ENCODE results near the gene TPBGL.

The TPBGL gene

DNA sequence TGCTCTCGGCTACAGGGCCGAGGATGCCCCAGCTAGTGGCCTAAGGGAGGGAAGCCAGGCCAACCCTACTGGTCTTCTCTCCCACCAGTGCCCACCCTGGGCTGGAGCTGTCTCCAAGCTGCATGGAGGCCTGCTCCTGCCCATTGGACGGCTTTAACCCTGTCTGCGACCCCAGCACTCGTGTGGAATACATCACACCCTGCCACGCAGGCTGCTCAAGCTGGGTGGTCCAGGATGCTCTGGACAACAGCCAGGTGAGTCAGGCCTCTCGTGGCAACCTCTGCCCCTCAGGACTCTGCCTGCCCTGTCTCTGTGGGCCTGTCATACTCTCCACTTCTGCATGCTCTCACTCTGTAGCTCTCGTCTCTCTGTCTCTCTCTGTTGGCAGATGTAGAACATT is 44.1 kb upstream of the TPBGL start:
- no peak for TF ChIP-seq FOXM1 (IDR thresholded peaks at IDR 0.05; ENCODE audit: borderline replicate concordance)
- no peak for TF ChIP-seq FOXK2 (IDR thresholded peaks at IDR 0.05)
- CTCF ChIA-PET, result interaction anchor here (0.9 to 4.5 kb wide), 5 partner anchors 9 to 56 kb away, joined by 4 to 24 read pairs (median 4); no protein-coding TSS in a partner anchor
- POLR2A ChIA-PET, result no interaction called here
- no peak for DNase-seq (ENCODE audit: extremely low spot score)

DNA sequence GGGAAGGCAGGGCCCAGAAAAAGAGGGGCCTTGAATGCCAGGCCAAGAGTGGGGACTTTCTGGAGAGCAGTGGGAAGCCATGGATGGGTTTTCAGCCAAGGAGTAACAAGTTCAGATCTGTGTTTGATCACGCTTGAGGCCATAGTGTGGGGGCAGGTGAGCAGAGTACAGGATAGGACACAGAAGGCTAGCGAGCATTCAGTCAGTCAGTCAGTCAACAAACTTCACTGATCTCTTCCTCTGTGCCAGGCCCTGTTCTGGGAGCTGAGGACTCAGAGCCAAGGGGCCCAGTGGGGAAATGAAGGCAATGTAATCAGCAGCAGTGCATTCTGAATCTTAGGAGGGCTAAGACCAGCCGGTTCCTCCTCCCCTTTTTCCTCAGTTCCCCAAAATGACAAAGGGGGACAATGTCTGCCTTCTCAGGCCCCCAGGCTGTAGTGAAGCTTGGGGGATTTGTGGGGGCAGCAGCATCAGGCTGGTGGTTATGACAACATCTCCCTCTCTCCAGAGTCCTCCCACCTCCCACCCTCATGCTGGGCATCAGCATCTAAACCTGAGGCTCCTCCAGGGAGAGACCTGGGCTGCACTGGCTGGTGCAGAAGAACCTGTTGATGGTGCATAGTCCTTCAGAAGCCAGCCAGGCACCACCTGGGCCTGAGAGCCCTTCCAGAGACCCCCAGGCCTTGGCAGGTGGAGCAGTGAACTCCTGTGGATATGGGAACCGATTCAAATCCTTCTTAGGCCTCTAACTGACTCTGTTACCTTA is 42.9 kb upstream of the TPBGL start:
- ChIA-PET POLR2A (no interaction called here), CTCF (no interaction called here)
- no peak for TF ChIP-seq CTBP1 (IDR thresholded peaks at IDR 0.05; ENCODE audit: borderline replicate concordance)
- TF ChIP-seq SUZ12 (IDR thresholded peaks at IDR 0.05), result no peak
- no peak for TF ChIP-seq SP1 (IDR thresholded peaks at IDR 0.05)
- TF ChIP-seq HDGF (IDR thresholded peaks at IDR 0.05; ENCODE audit: borderline replicate concordance), result no peak
- TF ChIP-seq ARNT (IDR thresholded peaks at IDR 0.05), result no peak
- TF ChIP-seq BHLHE40 (IDR thresholded peaks at IDR 0.05; ENCODE audit: borderline replicate concordance), result no peak
- TF ChIP-seq ELF4 (IDR thresholded peaks at IDR 0.05), result no peak
- TF ChIP-seq FOXA1 (IDR thresholded peaks at IDR 0.05), result no peak
- TF ChIP-seq NFRKB (IDR thresholded peaks at IDR 0.05), result no peak
- no peak for TF ChIP-seq LEF1 (IDR thresholded peaks at IDR 0.05; ENCODE audit: borderline replicate concordance)
- no peak for DNase-seq (ENCODE audit: extremely low spot score)

DNA sequence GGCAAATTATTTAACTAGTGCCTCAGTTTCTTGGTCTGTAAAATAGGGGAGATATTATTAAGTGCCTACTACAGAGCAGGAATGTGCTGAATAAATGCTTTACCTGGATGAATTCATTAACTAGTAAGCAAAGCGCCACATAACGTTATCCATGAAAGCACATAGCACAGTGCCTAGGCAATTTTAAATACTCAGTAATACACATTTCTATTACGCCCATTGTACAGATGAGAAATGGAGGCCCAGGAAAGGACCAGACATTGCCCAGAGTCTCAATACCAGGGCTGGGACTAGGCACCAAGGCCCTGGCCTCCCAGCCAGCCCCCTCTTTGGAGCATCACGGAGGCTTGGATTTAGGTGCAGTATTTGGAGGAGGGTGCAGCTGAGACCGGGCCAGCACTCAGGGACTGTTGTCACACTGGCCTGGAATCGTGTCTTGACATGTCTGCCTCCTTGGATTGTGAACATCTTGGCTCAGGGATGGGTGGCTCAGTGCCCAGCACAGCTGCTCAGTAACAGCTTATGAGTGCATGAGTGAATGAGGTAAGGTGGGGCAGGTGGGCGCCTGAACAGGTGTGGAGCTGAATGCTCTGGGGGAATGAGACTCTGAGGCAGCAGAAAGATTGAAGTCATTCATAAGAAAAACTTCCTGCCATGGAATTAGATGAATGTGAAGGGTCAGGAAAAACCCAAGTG is 42.1 kb upstream of the TPBGL start:
- no peak for DNase-seq (ENCODE audit: extremely low spot score)
- TF ChIP-seq ARNT (IDR thresholded peaks at IDR 0.05) (no peak), L3MBTL2 (conservative IDR thresholded peaks at IDR 0.05) (no peak), TARDBP (IDR thresholded peaks at IDR 0.05) (no peak), SP1 (IDR thresholded peaks at IDR 0.05) (no peak), HDGF (IDR thresholded peaks at IDR 0.05; ENCODE audit: borderline replicate concordance) (no peak), ELF4 (IDR thresholded peaks at IDR 0.05) (no peak), LEF1 (IDR thresholded peaks at IDR 0.05; ENCODE audit: borderline replicate concordance) (no peak), FOXA1 (IDR thresholded peaks at IDR 0.05) (no peak), ZNF384 (IDR thresholded peaks at IDR 0.05) (no peak), SUZ12 (IDR thresholded peaks at IDR 0.05) (no peak), NFRKB (IDR thresholded peaks at IDR 0.05) (no peak), FOXM1 (IDR thresholded peaks at IDR 0.05; ENCODE audit: borderline replicate concordance) (no peak), FOXK2 (IDR thresholded peaks at IDR 0.05) (no peak), CTBP1 (IDR thresholded peaks at IDR 0.05; ENCODE audit: borderline replicate concordance) (no peak), BHLHE40 (IDR thresholded peaks at IDR 0.05; ENCODE audit: borderline replicate concordance) (no peak)
- TF ChIP-seq, protein P1, sequence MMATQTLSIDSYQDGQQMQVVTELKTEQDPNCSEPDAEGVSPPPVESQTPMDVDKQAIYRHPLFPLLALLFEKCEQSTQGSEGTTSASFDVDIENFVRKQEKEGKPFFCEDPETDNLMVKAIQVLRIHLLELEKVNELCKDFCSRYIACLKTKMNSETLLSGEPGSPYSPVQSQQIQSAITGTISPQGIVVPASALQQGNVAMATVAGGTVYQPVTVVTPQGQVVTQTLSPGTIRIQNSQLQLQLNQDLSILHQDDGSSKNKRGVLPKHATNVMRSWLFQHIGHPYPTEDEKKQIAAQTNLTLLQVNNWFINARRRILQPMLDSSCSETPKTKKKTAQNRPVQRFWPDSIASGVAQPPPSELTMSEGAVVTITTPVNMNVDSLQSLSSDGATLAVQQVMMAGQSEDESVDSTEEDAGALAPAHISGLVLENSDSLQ (IDR thresholded peaks at IDR 0.05), result no peak
- CTCF ChIA-PET, result interaction anchor here (1.3 kb wide), 1 partner anchor 58 kb away, joined by 3 read pairs; no protein-coding TSS in a partner anchor
- POLR2A ChIA-PET, result no interaction called here

DNA sequence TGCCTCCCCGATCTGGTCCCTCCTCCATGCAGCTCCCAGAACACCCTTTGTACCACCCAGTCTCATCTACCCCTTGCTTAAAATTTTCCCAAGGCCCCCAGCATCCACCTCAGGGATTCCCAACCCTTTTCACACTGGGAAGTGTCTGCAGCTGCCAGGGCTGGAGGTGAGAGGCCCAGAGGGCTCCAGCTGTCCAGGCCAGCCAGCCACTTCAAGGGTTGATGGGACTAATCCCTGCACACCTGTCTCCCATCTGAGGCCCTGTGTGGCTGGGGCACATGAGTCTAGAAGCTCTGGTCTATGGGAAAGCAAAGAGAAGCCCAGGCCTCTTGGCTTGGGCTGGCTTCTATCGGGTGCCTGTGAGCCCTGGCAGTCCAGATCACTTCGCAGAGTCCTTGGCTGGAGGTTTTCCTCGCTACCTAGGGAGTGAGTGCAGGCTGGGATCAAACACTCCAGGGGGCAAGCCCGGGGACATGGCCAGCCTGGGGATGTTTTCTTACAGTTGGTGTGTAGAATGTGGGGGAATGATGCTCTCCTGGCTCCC is 41.1 kb upstream of the TPBGL start:
- ChIA-PET CTCF (interaction anchor here (1.3 kb wide), 1 partner anchor 59 kb away, joined by 3 read pairs; no protein-coding TSS in a partner anchor), POLR2A (no interaction called here)
- TF ChIP-seq SP1 (IDR thresholded peaks at IDR 0.05) (no peak), FOXM1 (IDR thresholded peaks at IDR 0.05; ENCODE audit: borderline replicate concordance) (no peak), CTBP1 (IDR thresholded peaks at IDR 0.05; ENCODE audit: borderline replicate concordance) (no peak), HDGF (IDR thresholded peaks at IDR 0.05; ENCODE audit: borderline replicate concordance) (no peak), ZNF384 (IDR thresholded peaks at IDR 0.05) (no peak), LEF1 (IDR thresholded peaks at IDR 0.05; ENCODE audit: borderline replicate concordance) (no peak), BHLHE40 (IDR thresholded peaks at IDR 0.05; ENCODE audit: borderline replicate concordance) (no peak), L3MBTL2 (conservative IDR thresholded peaks at IDR 0.05) (no peak), ARNT (IDR thresholded peaks at IDR 0.05) (no peak), SUZ12 (IDR thresholded peaks at IDR 0.05) (no peak), NFRKB (IDR thresholded peaks at IDR 0.05) (no peak), FOXA1 (IDR thresholded peaks at IDR 0.05) (no peak), ELF4 (IDR thresholded peaks at IDR 0.05) (no peak), TARDBP (IDR thresholded peaks at IDR 0.05) (no peak), FOXK2 (IDR thresholded peaks at IDR 0.05) (no peak)
- TF ChIP-seq, protein P1 (IDR thresholded peaks at IDR 0.05), result no peak
- DNase-seq (ENCODE audit: extremely low spot score), result no peak

DNA sequence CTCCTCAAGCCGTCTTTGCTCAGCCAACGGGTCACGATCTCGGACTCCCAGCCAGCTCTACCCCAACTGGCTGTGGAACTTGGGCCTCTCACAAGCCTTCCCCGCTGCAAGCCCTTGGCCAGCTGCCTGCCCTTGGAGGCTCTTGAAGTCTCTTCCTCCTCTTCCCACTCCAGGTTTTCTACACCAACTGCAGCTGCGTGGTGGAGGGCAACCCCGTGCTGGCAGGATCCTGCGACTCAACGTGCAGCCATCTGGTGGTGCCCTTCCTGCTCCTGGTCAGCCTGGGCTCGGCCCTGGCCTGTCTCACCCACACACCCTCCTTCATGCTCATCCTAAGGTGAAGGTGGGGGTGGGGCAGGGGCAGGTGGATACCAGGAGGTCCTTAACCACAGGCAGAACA is 40.5 kb upstream of the TPBGL start:
- ChIA-PET CTCF (interaction anchor here (1.3 kb wide), 1 partner anchor 60 kb away, joined by 3 read pairs; no protein-coding TSS in a partner anchor), POLR2A (no interaction called here)
- no peak for TF ChIP-seq CTBP1 (IDR thresholded peaks at IDR 0.05; ENCODE audit: borderline replicate concordance)
- no peak for TF ChIP-seq ZNF384 (IDR thresholded peaks at IDR 0.05)
- no peak for DNase-seq (ENCODE audit: extremely low spot score)

DNA sequence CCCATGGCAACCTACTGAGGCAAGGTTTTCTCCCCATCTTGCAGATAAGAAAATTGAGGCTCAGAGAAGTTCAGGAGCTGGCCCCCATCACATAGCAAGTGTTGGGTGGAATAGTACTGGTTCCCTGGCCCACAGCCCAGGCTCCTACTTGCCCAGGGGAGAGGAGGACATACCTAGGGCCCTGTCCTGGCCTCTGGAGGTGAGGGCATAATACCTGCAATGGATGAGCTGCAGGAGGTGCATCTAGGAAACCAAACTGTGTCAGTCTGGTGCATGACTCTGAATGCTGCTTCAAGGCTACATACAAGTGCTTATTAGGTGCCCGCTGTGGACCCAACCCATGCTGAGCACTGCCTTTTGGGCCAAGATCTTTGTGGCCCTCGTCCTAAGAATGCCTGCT is 40.0 kb upstream of the TPBGL start:
- POLR2A ChIA-PET, result no interaction called here
- no peak for TF ChIP-seq BHLHE40 (IDR thresholded peaks at IDR 0.05; ENCODE audit: borderline replicate concordance)
- no peak for TF ChIP-seq SUZ12 (IDR thresholded peaks at IDR 0.05)
- TF ChIP-seq ELF4 (IDR thresholded peaks at IDR 0.05), result no peak
- TF ChIP-seq NFRKB (IDR thresholded peaks at IDR 0.05), result no peak
- TF ChIP-seq ARNT (IDR thresholded peaks at IDR 0.05), result no peak
- TF ChIP-seq HDGF (IDR thresholded peaks at IDR 0.05; ENCODE audit: borderline replicate concordance), result no peak
- TF ChIP-seq LEF1 (IDR thresholded peaks at IDR 0.05; ENCODE audit: borderline replicate concordance), result no peak
- DNase-seq (ENCODE audit: extremely low spot score), result no peak
- CTCF ChIA-PET, result interaction anchor here (1.6 to 8.5 kb wide), 2 partner anchors 57 to 270 kb away, joined by 3 to 174 read pairs; no protein-coding TSS in a partner anchor

Data from HEK293T (cell line).